ENCODE data around the gene TTYH2. TPM values are rescaled to one million over a fixed set of nuclear protein-coding genes. Genes with fewer than 3 reads are reported as not detected.
"Not testable (repeated sequence)": the region's sequence is repeated elsewhere in the genome, so short reads cannot be mapped to it uniquely, and the experiment has no call there.

TTYH2 gene
- total RNA-seq, 1 donor, result 1.4 TPM

DNA sequence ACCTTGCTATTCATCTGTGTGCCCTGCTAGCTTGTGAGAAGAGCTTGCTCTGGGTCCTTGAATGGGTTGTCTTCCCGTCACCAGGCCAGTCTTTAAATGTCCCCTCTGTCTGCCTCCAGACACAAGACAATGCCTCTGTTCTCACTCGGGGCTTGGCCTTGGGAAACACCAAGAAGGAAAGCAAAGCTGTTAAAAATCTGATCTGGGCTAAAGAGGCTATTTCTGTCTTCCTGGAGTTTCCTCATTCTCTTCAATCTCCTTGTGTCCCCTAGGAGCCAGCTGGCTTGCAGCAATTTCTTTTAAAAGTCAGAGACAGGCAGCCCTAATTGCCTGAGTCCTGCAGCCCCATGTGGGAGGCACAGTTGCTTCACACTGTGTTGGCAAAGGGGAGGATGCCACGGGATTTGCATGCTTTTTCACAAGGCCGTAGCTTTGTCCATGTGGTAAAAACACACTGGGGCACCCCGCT is 63.2 kb downstream of the TTYH2 start:
- H3K9me3 ChIP-seq (ENCODE audit: low read depth, low read length), result no peaks in the 10 kb centered on the region
- no peaks in the 10 kb centered on the region for H4K20me1 ChIP-seq (ENCODE audit: insufficient read depth, low read length)
- H3K27ac ChIP-seq (ENCODE audit: low read depth, low read length), result no peak overlapping the region
- H3K36me3 ChIP-seq (ENCODE audit: insufficient read depth, low read length), result no peaks in the 10 kb centered on the region
- no peak overlapping the region for H3K4me2 ChIP-seq (ENCODE audit: insufficient read depth, low read length)
- no peak overlapping the region for H2AFZ ChIP-seq (ENCODE audit: low read length)
- peaks cover 3% of the 10 kb centered on the region for H3K4me1 ChIP-seq (ENCODE audit: insufficient read depth, low read length)
- TF ChIP-seq, protein P1, sequence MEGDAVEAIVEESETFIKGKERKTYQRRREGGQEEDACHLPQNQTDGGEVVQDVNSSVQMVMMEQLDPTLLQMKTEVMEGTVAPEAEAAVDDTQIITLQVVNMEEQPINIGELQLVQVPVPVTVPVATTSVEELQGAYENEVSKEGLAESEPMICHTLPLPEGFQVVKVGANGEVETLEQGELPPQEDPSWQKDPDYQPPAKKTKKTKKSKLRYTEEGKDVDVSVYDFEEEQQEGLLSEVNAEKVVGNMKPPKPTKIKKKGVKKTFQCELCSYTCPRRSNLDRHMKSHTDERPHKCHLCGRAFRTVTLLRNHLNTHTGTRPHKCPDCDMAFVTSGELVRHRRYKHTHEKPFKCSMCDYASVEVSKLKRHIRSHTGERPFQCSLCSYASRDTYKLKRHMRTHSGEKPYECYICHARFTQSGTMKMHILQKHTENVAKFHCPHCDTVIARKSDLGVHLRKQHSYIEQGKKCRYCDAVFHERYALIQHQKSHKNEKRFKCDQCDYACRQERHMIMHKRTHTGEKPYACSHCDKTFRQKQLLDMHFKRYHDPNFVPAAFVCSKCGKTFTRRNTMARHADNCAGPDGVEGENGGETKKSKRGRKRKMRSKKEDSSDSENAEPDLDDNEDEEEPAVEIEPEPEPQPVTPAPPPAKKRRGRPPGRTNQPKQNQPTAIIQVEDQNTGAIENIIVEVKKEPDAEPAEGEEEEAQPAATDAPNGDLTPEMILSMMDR (IDR thresholded peaks at IDR 0.05; ENCODE audit: extremely low read depth, low read depth, low read length), result no peak
- no peaks in the 10 kb centered on the region for H3K79me2 ChIP-seq (ENCODE audit: insufficient read depth, low read length)
- H3K4me3 ChIP-seq (ENCODE audit: insufficient read depth, low read length), result no peak overlapping the region
- peak; percentile 80 for DNase-seq (ENCODE audit: insufficient read length, low spot score, missing footprints)
- H3K27me3 ChIP-seq (ENCODE audit: insufficient read depth, low read length), result peaks cover 17% of the 10 kb centered on the region

- peaks cover 17% of the 10 kb centered on the region for H3K27me3 ChIP-seq (ENCODE audit: insufficient read depth, low read length)
- H3K4me2 ChIP-seq (ENCODE audit: insufficient read depth, low read length), result no peak overlapping the region
- no peak overlapping the region for H3K4me3 ChIP-seq (ENCODE audit: insufficient read depth, low read length)
- H3K9me3 ChIP-seq (ENCODE audit: low read depth, low read length), result no peaks in the 10 kb centered on the region
- no peak overlapping the region for H2AFZ ChIP-seq (ENCODE audit: low read length)
- peaks cover 3% of the 10 kb centered on the region for H3K4me1 ChIP-seq (ENCODE audit: insufficient read depth, low read length)
- TF ChIP-seq, protein P1 (IDR thresholded peaks at IDR 0.05; ENCODE audit: extremely low read depth, low read depth, low read length), result no peak
- H4K20me1 ChIP-seq (ENCODE audit: insufficient read depth, low read length), result no peaks in the 10 kb centered on the region
- H3K79me2 ChIP-seq (ENCODE audit: insufficient read depth, low read length), result no peaks in the 10 kb centered on the region
- no peaks in the 10 kb centered on the region for H3K36me3 ChIP-seq (ENCODE audit: insufficient read depth, low read length)
- no peak for DNase-seq (ENCODE audit: insufficient read length, low spot score, missing footprints)
- no peak overlapping the region for H3K27ac ChIP-seq (ENCODE audit: low read depth, low read length)
Measured at GRCh38 chr17:74277935-74278334, 64.6 kb downstream of the TTYH2 start.

GRCh38 chr17:74279617-74280016 is 66.2 kb downstream of the TTYH2 start:
- not testable (repeated sequence) for H3K27me3 ChIP-seq (ENCODE audit: insufficient read depth, low read length); H3K36me3 ChIP-seq (ENCODE audit: insufficient read depth, low read length); H3K27ac ChIP-seq (ENCODE audit: low read depth, low read length); H3K4me1 ChIP-seq (ENCODE audit: insufficient read depth, low read length); H3K79me2 ChIP-seq (ENCODE audit: insufficient read depth, low read length); H2AFZ ChIP-seq (ENCODE audit: low read length); H3K4me2 ChIP-seq (ENCODE audit: insufficient read depth, low read length); H3K4me3 ChIP-seq (ENCODE audit: insufficient read depth, low read length); H3K9me3 ChIP-seq (ENCODE audit: low read depth, low read length); H4K20me1 ChIP-seq (ENCODE audit: insufficient read depth, low read length); DNase-seq (ENCODE audit: insufficient read length, low spot score, missing footprints)

- H3K27me3 ChIP-seq (ENCODE audit: insufficient read depth, low read length), result peaks cover 5% of the 10 kb centered on the region
- H3K4me1 ChIP-seq (ENCODE audit: insufficient read depth, low read length), result peaks cover 3% of the 10 kb centered on the region
- H3K4me3 ChIP-seq (ENCODE audit: insufficient read depth, low read length), result no peak overlapping the region
- H3K36me3 ChIP-seq (ENCODE audit: insufficient read depth, low read length), result no peaks in the 10 kb centered on the region
- H2AFZ ChIP-seq (ENCODE audit: low read length), result no peak overlapping the region
- no peaks in the 10 kb centered on the region for H4K20me1 ChIP-seq (ENCODE audit: insufficient read depth, low read length)
- TF ChIP-seq, protein P1 (IDR thresholded peaks at IDR 0.05; ENCODE audit: extremely low read depth, low read depth, low read length), result no peak
- no peak for DNase-seq (ENCODE audit: insufficient read length, low spot score, missing footprints)
- H3K9me3 ChIP-seq (ENCODE audit: low read depth, low read length), result no peaks in the 10 kb centered on the region
- no peaks in the 10 kb centered on the region for H3K79me2 ChIP-seq (ENCODE audit: insufficient read depth, low read length)
- H3K4me2 ChIP-seq (ENCODE audit: insufficient read depth, low read length), result no peak overlapping the region
- no peak overlapping the region for H3K27ac ChIP-seq (ENCODE audit: low read depth, low read length)
Measured at GRCh38 chr17:74280093-74280513, 66.7 kb downstream of the TTYH2 start.
